GM21717 (cell line): ENCODE results near the gene SRRD.
"Not testable (repeated sequence)": the region's sequence is repeated elsewhere in the genome, so short reads cannot be mapped to it uniquely, and the experiment has no call there.

ENCODE experiments used
- ATAC-seq: cut with Tn5 transposase; IDR thresholded peaks from one replicate; pipeline ENCODE4 v1.9.1; 2021; ENCODE audit warnings: mild to moderate bottlenecking, moderate library complexity; ENCODE audit not compliant: unreplicated experiment

The SRRD gene

GRCh38 chr22:26514419-26515161 lies 30.9 kb downstream of the SRRD start:
- ATAC-seq: no peak

GRCh38 chr22:26515931-26516330 lies 32.3 kb downstream of the SRRD start:
- ATAC-seq: no peak

GRCh38 chr22:26516503-26516902 lies 32.8 kb downstream of the SRRD start:
- no peak for ATAC-seq

GRCh38 chr22:26517429-26517828 lies 33.8 kb downstream of the SRRD start:
- ATAC-seq: no peak

- ATAC-seq: no peak
Observed at GRCh38 chr22:26522012-26522411, 38.3 kb downstream of the SRRD start.

GRCh38 chr22:26522592-26522991 lies 38.9 kb downstream of the SRRD start:
- ATAC-seq: no peak

GRCh38 chr22:26524870-26525269 lies 41.2 kb downstream of the SRRD start:
- no peak for ATAC-seq

GRCh38 chr22:26525946-26526564 lies 42.4 kb downstream of the SRRD start:
- ATAC-seq: no peak

- no peak for ATAC-seq
Observed at GRCh38 chr22:26527167-26527566, 43.5 kb downstream of the SRRD start.

GRCh38 chr22:26527574-26528465 lies 44.1 kb downstream of the SRRD start:
- ATAC-seq: no peak

GRCh38 chr22:26528518-26528917 lies 44.8 kb downstream of the SRRD start:
- not testable (repeated sequence) for ATAC-seq

GRCh38 chr22:26529345-26529744 lies 45.7 kb downstream of the SRRD start:
- no peak for ATAC-seq

- no peak for ATAC-seq
Observed at GRCh38 chr22:26534171-26534855, 50.6 kb downstream of the SRRD start.

GRCh38 chr22:26534874-26535602 lies 51.4 kb downstream of the SRRD start:
- no peak for ATAC-seq

GRCh38 chr22:26535603-26535908 lies 51.9 kb downstream of the SRRD start:
- ATAC-seq: no peak

GRCh38 chr22:26536056-26536761 lies 52.5 kb downstream of the SRRD start:
- no peak for ATAC-seq

GRCh38 chr22:26536762-26537134 lies 53.1 kb downstream of the SRRD start:
- no peak for ATAC-seq

- ATAC-seq: no peak
Observed at GRCh38 chr22:26540119-26540518, 56.4 kb downstream of the SRRD start.

GRCh38 chr22:26541167-26541819 lies 57.6 kb downstream of the SRRD start:
- ATAC-seq: no peak
